ENCODE measurements around the gene FADS3. TPM values are rescaled to one million over a fixed set of nuclear protein-coding genes. Genes with fewer than 3 reads are reported as not detected.

FADS3 gene
- total and polyA plus RNA-seq, 9 of the 15 experiments (the other 6 are each of a cell fraction or from before 2014, with no cell fraction given): 0.97 to 148 (median 92.7) TPM

GRCh38 chr11:61834278-61835048 lies 56.9 kb downstream of the FADS3 start (continued):
- TF ChIP-seq, protein P1, sequence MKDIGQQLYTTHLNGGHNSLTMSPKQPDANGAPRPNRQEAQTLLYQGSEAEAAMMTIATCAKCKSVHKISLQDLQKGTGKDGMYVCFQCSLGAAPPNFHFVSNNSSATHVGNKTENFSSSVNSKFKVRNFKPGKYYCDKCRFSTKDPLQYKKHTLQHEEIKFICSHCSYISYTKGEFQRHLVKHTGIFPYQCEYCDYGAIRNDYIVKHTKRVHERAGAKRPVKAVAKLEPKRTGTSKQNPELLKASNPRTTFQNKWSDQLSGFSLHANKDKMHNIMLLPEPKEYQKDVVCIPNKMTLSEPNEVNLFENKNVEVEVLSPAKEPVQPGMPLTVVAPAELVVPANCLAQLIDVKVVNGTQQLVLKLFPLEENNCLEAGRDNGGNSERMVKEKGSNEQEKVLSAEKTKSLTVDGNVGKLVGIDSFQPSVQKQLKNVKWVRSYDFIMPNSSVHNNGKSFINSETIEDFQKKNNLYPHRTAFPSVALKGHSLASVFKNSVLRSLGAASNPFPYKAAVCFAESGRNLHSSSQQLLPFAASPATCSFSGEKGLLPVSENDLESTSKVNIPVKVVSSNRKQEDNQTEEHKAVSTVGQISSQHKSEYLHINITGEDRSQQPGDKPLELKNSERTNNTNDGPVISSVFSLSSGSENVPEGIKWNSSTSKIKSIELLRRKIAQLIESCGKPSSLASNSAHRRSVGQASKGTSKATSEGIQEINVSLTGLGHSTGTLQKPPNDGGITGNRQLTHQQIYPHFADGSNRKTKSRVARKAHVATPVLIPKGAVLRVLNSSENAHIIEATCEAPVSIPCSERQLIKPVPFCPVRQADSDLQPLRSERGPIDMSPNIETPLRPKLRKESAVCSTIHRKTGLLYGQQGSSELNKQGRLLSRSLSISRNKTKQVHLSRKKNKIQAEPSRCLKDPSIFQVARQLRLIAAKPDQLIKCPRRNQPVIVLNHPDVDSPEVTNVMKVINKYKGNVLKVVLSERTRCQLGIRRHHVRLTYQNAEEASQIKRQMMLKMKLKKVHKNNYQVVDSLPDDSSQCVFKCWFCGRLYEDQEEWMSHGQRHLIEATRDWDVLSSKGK (CRISPR knock-in tag; IDR thresholded peaks at IDR 0.05): no peak
- TF ChIP-seq DIDO1 (tag; IDR thresholded peaks at IDR 0.05; ENCODE audit: low read depth) (0 out of 2 replicates have a peak, but pooled peaks have one; percentile 12), TGIF2 (CRISPR knock-in tag; IDR thresholded peaks at IDR 0.05) (no peak), MYC (IDR thresholded peaks at IDR 0.05; ENCODE audit: low read depth, low read length) (no peak), MYC (CRISPR knock-in tag; IDR thresholded peaks at IDR 0.05; ENCODE audit: borderline replicate concordance, low read depth) (peak; percentile 73; the same call in 1 of the 2 replicates), ETV5 (CRISPR knock-in tag; IDR thresholded peaks at IDR 0.05; ENCODE audit: low read depth) (peak; percentile 96), KHSRP (IDR thresholded peaks at IDR 0.05) (no peak), ESRRB (CRISPR knock-in tag; IDR thresholded peaks at IDR 0.05; ENCODE audit: borderline replicate concordance) (0 out of 2 replicates have a peak, but pooled peaks have one; percentile 54), RCOR1 (IDR thresholded peaks at IDR 0.05; ENCODE audit: borderline replicate concordance in 1 of 2, low read depth in 2 of 2, low read length in 2 of 2) (peak in 1 of 2 experiments; percentile 14; a peak in 1 of 4 replicates), HNRNPK (IDR thresholded peaks at IDR 0.05; ENCODE audit: low read depth, low read length, poor library complexity, severe bottlenecking) (no peak), ELK1 (CRISPR knock-in tag; IDR thresholded peaks at IDR 0.05) (no peak), ZNF217 (CRISPR knock-in tag; IDR thresholded peaks at IDR 0.05) (no peak), CHD4 (IDR thresholded peaks at IDR 0.05; ENCODE audit: insufficient read depth, insufficient replicate concordance, low read depth, low read length, poor library complexity, severe bottlenecking) (no peak)
- TF ChIP-seq, protein P2, sequence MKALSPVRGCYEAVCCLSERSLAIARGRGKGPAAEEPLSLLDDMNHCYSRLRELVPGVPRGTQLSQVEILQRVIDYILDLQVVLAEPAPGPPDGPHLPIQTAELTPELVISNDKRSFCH (CRISPR knock-in tag; IDR thresholded peaks at IDR 0.05): no peak
- TF ChIP-seq, protein P2 (tag; IDR thresholded peaks at IDR 0.05): peak; percentile 97
- TF ChIP-seq, protein P3, sequence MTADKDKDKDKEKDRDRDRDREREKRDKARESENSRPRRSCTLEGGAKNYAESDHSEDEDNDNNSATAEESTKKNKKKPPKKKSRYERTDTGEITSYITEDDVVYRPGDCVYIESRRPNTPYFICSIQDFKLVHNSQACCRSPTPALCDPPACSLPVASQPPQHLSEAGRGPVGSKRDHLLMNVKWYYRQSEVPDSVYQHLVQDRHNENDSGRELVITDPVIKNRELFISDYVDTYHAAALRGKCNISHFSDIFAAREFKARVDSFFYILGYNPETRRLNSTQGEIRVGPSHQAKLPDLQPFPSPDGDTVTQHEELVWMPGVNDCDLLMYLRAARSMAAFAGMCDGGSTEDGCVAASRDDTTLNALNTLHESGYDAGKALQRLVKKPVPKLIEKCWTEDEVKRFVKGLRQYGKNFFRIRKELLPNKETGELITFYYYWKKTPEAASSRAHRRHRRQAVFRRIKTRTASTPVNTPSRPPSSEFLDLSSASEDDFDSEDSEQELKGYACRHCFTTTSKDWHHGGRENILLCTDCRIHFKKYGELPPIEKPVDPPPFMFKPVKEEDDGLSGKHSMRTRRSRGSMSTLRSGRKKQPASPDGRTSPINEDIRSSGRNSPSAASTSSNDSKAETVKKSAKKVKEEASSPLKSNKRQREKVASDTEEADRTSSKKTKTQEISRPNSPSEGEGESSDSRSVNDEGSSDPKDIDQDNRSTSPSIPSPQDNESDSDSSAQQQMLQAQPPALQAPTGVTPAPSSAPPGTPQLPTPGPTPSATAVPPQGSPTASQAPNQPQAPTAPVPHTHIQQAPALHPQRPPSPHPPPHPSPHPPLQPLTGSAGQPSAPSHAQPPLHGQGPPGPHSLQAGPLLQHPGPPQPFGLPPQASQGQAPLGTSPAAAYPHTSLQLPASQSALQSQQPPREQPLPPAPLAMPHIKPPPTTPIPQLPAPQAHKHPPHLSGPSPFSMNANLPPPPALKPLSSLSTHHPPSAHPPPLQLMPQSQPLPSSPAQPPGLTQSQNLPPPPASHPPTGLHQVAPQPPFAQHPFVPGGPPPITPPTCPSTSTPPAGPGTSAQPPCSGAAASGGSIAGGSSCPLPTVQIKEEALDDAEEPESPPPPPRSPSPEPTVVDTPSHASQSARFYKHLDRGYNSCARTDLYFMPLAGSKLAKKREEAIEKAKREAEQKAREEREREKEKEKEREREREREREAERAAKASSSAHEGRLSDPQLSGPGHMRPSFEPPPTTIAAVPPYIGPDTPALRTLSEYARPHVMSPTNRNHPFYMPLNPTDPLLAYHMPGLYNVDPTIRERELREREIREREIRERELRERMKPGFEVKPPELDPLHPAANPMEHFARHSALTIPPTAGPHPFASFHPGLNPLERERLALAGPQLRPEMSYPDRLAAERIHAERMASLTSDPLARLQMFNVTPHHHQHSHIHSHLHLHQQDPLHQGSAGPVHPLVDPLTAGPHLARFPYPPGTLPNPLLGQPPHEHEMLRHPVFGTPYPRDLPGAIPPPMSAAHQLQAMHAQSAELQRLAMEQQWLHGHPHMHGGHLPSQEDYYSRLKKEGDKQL (CRISPR knock-in tag; IDR thresholded peaks at IDR 0.05; ENCODE audit: borderline replicate concordance): no peak

Measured in K562 (cell line).